H9 (cell line): ENCODE measurements around the gene CADM1. TPM values are rescaled to one million over a fixed set of nuclear protein-coding genes. Genes with fewer than 3 reads are reported as not detected.

Source experiments
- DNase-seq: peaks from one replicate; pipeline ENCODE4 v3.0.0-alpha.2; 2017
- H2AFZ ChIP-seq: one replicate; pipeline ENCODE4 v1.6.1; 2013; ENCODE audit warnings: mild to moderate bottlenecking, low read length, control low read depth, moderate library complexity
- H2AK5ac ChIP-seq: 2 replicates; pipeline ENCODE4 v1.6.1; 2013; ENCODE audit warnings: low read length, control low read depth, mixed read lengths; ENCODE audit not compliant: insufficient read length
- H2BK120ac ChIP-seq: one replicate; pipeline ENCODE4 v1.6.1; 2013; ENCODE audit warnings: low read depth, mild to moderate bottlenecking, low read length, control low read depth, inconsistent platforms; ENCODE audit not compliant: poor library complexity, severe bottlenecking
- H2BK12ac ChIP-seq: 2 replicates; pipeline ENCODE4 v1.6.1; 2013; ENCODE audit warnings: low read length, control low read depth, mixed read lengths, low read depth; ENCODE audit not compliant: insufficient read length
- H2BK15ac ChIP-seq: 2 replicates; pipeline ENCODE4 v1.6.1; 2013; ENCODE audit warnings: low read depth, low read length, control low read depth
- H2BK20ac ChIP-seq: one replicate; pipeline ENCODE4 v1.6.1; 2013; ENCODE audit warnings: low read depth, mild to moderate bottlenecking, low read length, control low read depth, inconsistent platforms; ENCODE audit not compliant: poor library complexity, severe bottlenecking
- H2BK5ac ChIP-seq: 2 replicates; pipeline ENCODE4 v1.6.1; 2013; ENCODE audit warnings: low read length, control low read depth, mixed read lengths; ENCODE audit not compliant: insufficient read length
- H3K14ac ChIP-seq: 2 replicates; pipeline ENCODE4 v1.6.1; 2013; ENCODE audit warnings: low read length, control low read depth; ENCODE audit not compliant: insufficient read depth
- H3K18ac ChIP-seq: 2 replicates; pipeline ENCODE4 v1.6.1; 2013; ENCODE audit warnings: low read depth, mild to moderate bottlenecking, mixed read lengths, low read length, control low read depth; ENCODE audit not compliant: insufficient read length
- H3K23ac ChIP-seq: 2 replicates; pipeline ENCODE4 v1.6.1; 2013; ENCODE audit warnings: low read length, control low read depth, mixed read lengths, low read depth; ENCODE audit not compliant: insufficient read length
- H3K23me2 ChIP-seq: 2 replicates; pipeline ENCODE4 v1.6.1; 2013; ENCODE audit warnings: low read depth, mild to moderate bottlenecking, mixed read lengths, low read length, control low read depth; ENCODE audit not compliant: insufficient read length, poor library complexity, severe bottlenecking
- H3K27ac ChIP-seq: 2 replicates; pipeline ENCODE4 v1.5.1; 2013; ENCODE audit warnings: low read length, control low read depth, mixed read lengths, low read depth; ENCODE audit not compliant: insufficient read length
- H3K27me3 ChIP-seq: 2 replicates; pipeline ENCODE4 v1.6.1; 2013; ENCODE audit warnings: low read length, control low read depth, inconsistent platforms; ENCODE audit not compliant: insufficient read depth
- H3K4ac ChIP-seq: 2 replicates; pipeline ENCODE4 v1.6.1; 2013; ENCODE audit warnings: low read depth, mild to moderate bottlenecking, control low read depth, inconsistent platforms, low read length, moderate library complexity
- H3K4me1 ChIP-seq: 2 replicates; pipeline ENCODE4 v1.6.1; 2013; ENCODE audit warnings: low read length, control low read depth, inconsistent platforms; ENCODE audit not compliant: insufficient read depth
- H3K4me2 ChIP-seq: 2 replicates; pipeline ENCODE4 v1.6.1; 2013; ENCODE audit warnings: low read length, control low read depth, mixed read lengths; ENCODE audit not compliant: insufficient read length, insufficient read depth
- H3K56ac ChIP-seq: 2 replicates; pipeline ENCODE4 v1.6.1; 2013; ENCODE audit warnings: low read depth, mild to moderate bottlenecking, mixed read lengths, low read length, control low read depth; ENCODE audit not compliant: insufficient read length
- H3K79me1 ChIP-seq: 2 replicates; pipeline ENCODE4 v1.6.1; 2013; ENCODE audit warnings: low read depth, mild to moderate bottlenecking, moderate library complexity, low read length, control low read depth, inconsistent platforms; ENCODE audit not compliant: insufficient read depth, poor library complexity, severe bottlenecking
- H3K79me2 ChIP-seq: 2 replicates; pipeline ENCODE4 v1.6.1; 2013; ENCODE audit warnings: low read length, control low read depth, inconsistent platforms; ENCODE audit not compliant: insufficient read depth
- H3K9ac ChIP-seq: 2 replicates; pipeline ENCODE4 v1.6.1; 2013; ENCODE audit warnings: low read length, control low read depth, mixed read lengths; ENCODE audit not compliant: insufficient read length; ENCODE audit errors: extremely low read depth
- H3K9me3 ChIP-seq: one replicate; pipeline ENCODE4 v1.6.1; 2013; ENCODE audit warnings: low read depth, low read length, inconsistent platforms; ENCODE audit not compliant: control insufficient read depth
- H3T11ph ChIP-seq: one replicate; pipeline ENCODE4 v1.6.1; 2013; ENCODE audit warnings: mild to moderate bottlenecking, low read length, control low read depth, inconsistent platforms
- H4K20me1 ChIP-seq: one replicate; pipeline ENCODE4 v1.6.1; 2013; ENCODE audit not compliant: control insufficient read depth, insufficient read length, insufficient read depth
- H4K5ac ChIP-seq: 2 replicates; pipeline ENCODE4 v1.6.1; 2013; ENCODE audit warnings: low read depth, mild to moderate bottlenecking, mixed read lengths, low read length, control low read depth; ENCODE audit not compliant: insufficient read length
- H4K8ac ChIP-seq: replicated peaks from 2 replicates; pipeline ENCODE4 v1.6.1; 2013; ENCODE audit warnings: low read length, control low read depth, mixed read lengths, low read depth; ENCODE audit not compliant: insufficient read length
- H4K91ac ChIP-seq: 2 replicates; pipeline ENCODE4 v1.6.1; 2013; ENCODE audit warnings: low read depth, mild to moderate bottlenecking, moderate library complexity, mixed read lengths, low read length, control low read depth; ENCODE audit not compliant: insufficient read length
- H3K27ac Mint-ChIP-seq, 3 experiments: 2 replicates in 2 of 3; 3 replicates in 1 of 3; pipeline ENCODE4 v1.8.0; 2020 to 2021; ENCODE audit warnings: mixed read lengths in 3 of 3, mild to moderate bottlenecking in 1 of 3, moderate library complexity in 1 of 3
- H3K27me3 Mint-ChIP-seq: 2 replicates; pipeline ENCODE4 v1.8.0; 2021; ENCODE audit warnings: low read depth, mild to moderate bottlenecking, moderate library complexity, mixed read lengths
- H3K36me3 Mint-ChIP-seq, 3 experiments: 2 replicates in 2 of 3; 3 replicates in 1 of 3; pipeline ENCODE4 v1.8.0; 2020 to 2021; ENCODE audit warnings: low read depth in 3 of 3, mixed read lengths in 3 of 3; ENCODE audit not compliant: insufficient read depth in 1 of 3
- H3K4me1 Mint-ChIP-seq, 2 experiments: 2 replicates each; pipeline ENCODE4 v1.8.0; 2020; ENCODE audit warnings: mixed read lengths in 2 of 2
- H3K4me3 Mint-ChIP-seq, 2 experiments: 2 replicates in 1 of 2; 3 replicates in 1 of 2; pipeline ENCODE4 v1.8.0; 2020 to 2021; ENCODE audit warnings: mild to moderate bottlenecking in 2 of 2, mixed read lengths in 2 of 2, moderate library complexity in 1 of 2
- H3K9me3 Mint-ChIP-seq, 2 experiments: 2 replicates in 1 of 2; 3 replicates in 1 of 2; pipeline ENCODE4 v1.8.0; 2020; ENCODE audit warnings: mild to moderate bottlenecking in 2 of 2, mixed read lengths in 2 of 2, moderate library complexity in 1 of 2
- CTCF ChIP-seq: fragments of 200-600 bp; sonication (generic); conservative IDR thresholded peaks from 3 replicates; pipeline ENCODE4 v1.8.0; 2021; ENCODE audit warnings: antibody characterized with exemption, mild to moderate bottlenecking
- WGBS: extraction: QIAGEN DNeasy Blood & Tissue Kit; methylation state at CpG from one replicate; pipeline ENCODE4 v1.1.7; 2013; ENCODE audit warnings: missing lambda C conversion rate, low lambda C conversion rate, mixed read lengths; ENCODE audit not compliant: insufficient read length; ENCODE audit errors: extremely low coverage; 5-methylcytosine and 5-hydroxymethylcytosine counted together
- total RNA-seq: library from RNA; stranded (reverse); gene quantifications from 2 replicates; pipeline ENCODE4 v1.2.1, GENCODE V29; 2021

CADM1 gene
- total RNA-seq, 1 experiment from 2014 or later: 11.9 TPM

DNA sequence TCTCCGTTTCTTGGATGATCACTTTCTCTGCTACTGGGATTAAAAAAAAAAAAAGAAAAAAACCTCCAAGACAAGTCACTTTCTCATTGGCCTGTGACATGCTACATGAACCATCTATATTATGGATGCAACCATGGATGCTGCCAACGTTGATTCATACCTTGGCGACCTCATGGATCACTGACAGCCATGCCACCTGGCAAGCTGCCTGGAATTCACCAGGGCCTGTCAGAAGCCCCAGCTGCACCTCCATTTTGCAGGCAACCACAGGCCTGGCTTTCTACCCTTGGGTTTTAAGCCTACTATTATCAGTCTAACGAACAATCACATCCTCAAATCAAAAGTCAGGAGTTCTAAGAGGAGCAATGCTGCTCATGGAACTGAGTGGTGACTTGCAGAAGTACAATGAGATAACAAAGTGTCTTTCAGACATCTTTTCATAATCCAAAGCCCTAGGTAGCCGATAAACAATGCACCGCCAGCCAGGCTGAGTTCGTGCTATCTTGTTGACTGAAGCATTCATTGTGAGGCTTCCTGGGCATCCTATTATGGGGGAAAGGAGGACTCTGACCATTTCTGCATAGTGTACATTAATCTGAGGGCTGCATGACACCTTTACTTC, 48.0 kb upstream of the CADM1 start:
- no peak for DNase-seq
- no peak overlapping the region for H3T11ph ChIP-seq
- peaks cover 4% of the 10 kb centered on the region; the same call in 1 of the 2 replicates for H3K27me3 Mint-ChIP-seq
- no peak overlapping the region for H3K18ac ChIP-seq
- no peaks in the 10 kb centered on the region for H3K9me3 ChIP-seq
- no peak overlapping the region for H4K8ac ChIP-seq
- H2BK12ac ChIP-seq: no peak overlapping the region
- no peak overlapping the region for H2BK20ac ChIP-seq
- no peak for TF ChIP-seq CTCF
- no peaks in the 10 kb centered on the region for H3K36me3 Mint-ChIP-seq
- H3K9me3 Mint-ChIP-seq: no peaks in the 10 kb centered on the region
- H3K4me1 ChIP-seq: peaks cover 6% of the 10 kb centered on the region; the same call in 1 of the 2 replicates
- H3K27ac Mint-ChIP-seq: no peak overlapping the region
- H3K4ac ChIP-seq: no peak overlapping the region
- H3K27me3 ChIP-seq: no peaks in the 10 kb centered on the region
- no peaks in the 10 kb centered on the region for H4K20me1 ChIP-seq
- no peak overlapping the region for H3K27ac ChIP-seq
- no peak overlapping the region for H2BK120ac ChIP-seq
- no peak overlapping the region for H2BK15ac ChIP-seq
- H3K14ac ChIP-seq: no peak overlapping the region
- H3K23me2 ChIP-seq: no peaks in the 10 kb centered on the region
- no CpG with 5 or more reads among the region's 7 CpGs for WGBS
- H3K79me2 ChIP-seq: no peaks in the 10 kb centered on the region
- H2AFZ ChIP-seq: no peak overlapping the region
- H2AK5ac ChIP-seq: no peak overlapping the region
- H3K4me2 ChIP-seq: no peak overlapping the region
- no peak overlapping the region for H3K23ac ChIP-seq
- peaks cover 42 to 47% of the 10 kb centered on the region in 2 experiments for H3K4me1 Mint-ChIP-seq
- no peak overlapping the region for H4K91ac ChIP-seq
- H3K9ac ChIP-seq: no peak overlapping the region
- H4K5ac ChIP-seq: no peak overlapping the region
- no peak overlapping the region for H3K4me3 Mint-ChIP-seq
- H3K56ac ChIP-seq: no peak overlapping the region
- no peaks in the 10 kb centered on the region for H3K79me1 ChIP-seq
- no peak overlapping the region for H2BK5ac ChIP-seq
